HG02885 (cell line): ENCODE results near the gene ATP5F1B.

ENCODE experiments used
- ATAC-seq: cut with Tn5 transposase; IDR thresholded peaks from one replicate; pipeline ENCODE4 v1.9.1; 2021; ENCODE audit warnings: mild to moderate bottlenecking; ENCODE audit not compliant: unreplicated experiment, poor library complexity

ATP5F1B gene

GRCh38 chr12:56645717-56646446 lies at the start of gene ATP5F1B:
Gene ATP5F1B, minus strand, starts transcription at chr12:56645984. Its CDS starts 21 bp downstream, at chr12:56645963.
- peak; percentile 98 for ATAC-seq

GRCh38 chr12:56694161-56694560 lies 48.4 kb upstream of the ATP5F1B start:
- ATAC-seq: no peak

- ATAC-seq: no peak
Observed at GRCh38 chr12:56688846-56689109, 43.0 kb upstream of the ATP5F1B start.

- ATAC-seq: peak; percentile 69
Observed at GRCh38 chr12:56688129-56688845, 42.5 kb upstream of the ATP5F1B start, which contains the start of gene PTGES3. Gene PTGES3, minus strand, starts transcription at chr12:56688284. Its CDS starts 285 bp downstream, at chr12:56687999.

GRCh38 chr12:56687223-56688128 lies 41.7 kb upstream of the ATP5F1B start:
- ATAC-seq: no peak

- ATAC-seq: no peak
Observed at GRCh38 chr12:56684745-56685359, 39.1 kb upstream of the ATP5F1B start.

GRCh38 chr12:56682323-56682722 lies 36.5 kb upstream of the ATP5F1B start:
- no peak for ATAC-seq

GRCh38 chr12:56679883-56680575 lies 34.2 kb upstream of the ATP5F1B start:
- no peak for ATAC-seq

- no peak for ATAC-seq
Observed at GRCh38 chr12:56678852-56679251, 33.1 kb upstream of the ATP5F1B start.

- ATAC-seq: peak; percentile 50
Observed at GRCh38 chr12:56677680-56678079, 31.9 kb upstream of the ATP5F1B start.

- ATAC-seq: no peak
Observed at GRCh38 chr12:56676851-56677580, 31.2 kb upstream of the ATP5F1B start.

GRCh38 chr12:56671608-56672007 lies 25.8 kb upstream of the ATP5F1B start:
- ATAC-seq: no peak

- no peak for ATAC-seq
Observed at GRCh38 chr12:56670836-56671235, 25.1 kb upstream of the ATP5F1B start.

GRCh38 chr12:56668197-56668457 lies 22.3 kb upstream of the ATP5F1B start:
- no peak for ATAC-seq

GRCh38 chr12:56661979-56662638 lies 16.3 kb upstream of the ATP5F1B start:
- ATAC-seq: no peak

GRCh38 chr12:56661560-56661959 lies 15.8 kb upstream of the ATP5F1B start:
- ATAC-seq: no peak

- ATAC-seq: no peak
Observed at GRCh38 chr12:56658921-56659320, 13.1 kb upstream of the ATP5F1B start.

GRCh38 chr12:56657416-56658379 lies 11.9 kb upstream of the ATP5F1B start:
- no peak for ATAC-seq
